ENCODE data around the gene TASP1. TPM values are rescaled to one million over a fixed set of nuclear protein-coding genes. Genes with fewer than 3 reads are reported as not detected.

TASP1 gene
- total RNA-seq (2022): 18.7 and 19.0 TPM in 2 replicates
- Bru-seq, nascent RNA: percentile 83 among the genes with signal in this experiment
- BruChase-seq, experiment 1, labeled RNA remaining after a 6-hour chase: percentile 64 among the genes with signal in this experiment
- percentile 74 among the genes with signal in this experiment for BruChase-seq, experiment 2, labeled RNA remaining after a 2-hour chase
- long read RNA-seq, transcript TASP1-201 (14 exons, 2,352 nt): major isoform, 17 of 51 reads
- long read RNA-seq, partial matches to known transcripts: 11 of 51 reads
- long read RNA-seq, other reads (novel, unspliced or antisense): 22 of 51 reads

- peak within 1 kb of the TSS; percentile 81 for H3K4me3 Mint-ChIP-seq (ENCODE audit: unreplicated experiment)
- H3K4me1 Mint-ChIP-seq (ENCODE audit: insufficient read depth, unreplicated experiment): peaks cover 4% of the 10 kb centered on the region
- ChIA-PET POLR2A (interaction anchor here (0.6 to 2.2 kb wide), 21 partner anchors 8 to 659 kb away, joined by 3 to 14 read pairs (median 3); partner anchors contain the start of genes ESF1 and NDUFAF5), CTCF (interaction anchor here (0.7 to 1.7 kb wide), 4 partner anchors 9 to 354 kb away, joined by 3 to 8 read pairs (median 3); no protein-coding TSS in a partner anchor)
- intact Hi-C loops (cut with micrococcal nuclease): loop anchor here (10.0 kb wide), 1 partner anchor 136 kb away; no protein-coding TSS in a partner anchor
- H3K27ac Mint-ChIP-seq (ENCODE audit: low read depth, unreplicated experiment): peak within 1 kb of the TSS; percentile 77
- BruUV-seq (replicated peaks): TSS peak; percentile 61
- H3K27me3 Mint-ChIP-seq (ENCODE audit: insufficient read depth, unreplicated experiment): no peaks in the 10 kb centered on the region
- no peaks in the 10 kb centered on the region for H3K9me3 Mint-ChIP-seq (ENCODE audit: unreplicated experiment)
- DNase-seq (ENCODE audit: unreplicated experiment): peak; percentile 98
- no peak for TF ChIP-seq CTCF (IDR thresholded peaks at IDR 0.05; ENCODE audit: unreplicated experiment)
- H3K36me3 Mint-ChIP-seq (ENCODE audit: insufficient read depth, unreplicated experiment): peaks cover 9% of the 10 kb centered on the region
These were observed at the start of gene TASP1 for GRCh38 chr20:13638496-13639149. Gene TASP1, minus strand, starts transcription at chr20:13638932. Its CDS starts 8,854 bp downstream, at chr20:13630078.

- no TSS peak for BruUV-seq (replicated peaks)
- intact Hi-C loops (cut with micrococcal nuclease): no loop called here
- no peak for DNase-seq (ENCODE audit: unreplicated experiment)
- no peaks in the 10 kb centered on the region for H3K4me1 Mint-ChIP-seq (ENCODE audit: insufficient read depth, unreplicated experiment)
- ChIA-PET CTCF (interaction anchor here (0.6 kb wide), 1 partner anchor 368 kb away, joined by 6 read pairs; no protein-coding TSS in a partner anchor), POLR2A (interaction anchor here (0.9 kb wide), 1 partner anchor 9 kb away, joined by 3 read pairs; no protein-coding TSS in a partner anchor)
- no peaks in the 10 kb centered on the region for H3K9me3 Mint-ChIP-seq (ENCODE audit: unreplicated experiment)
- no peak overlapping the region for H3K4me3 Mint-ChIP-seq (ENCODE audit: unreplicated experiment)
- no peak for TF ChIP-seq CTCF (IDR thresholded peaks at IDR 0.05; ENCODE audit: unreplicated experiment)
- H3K27ac Mint-ChIP-seq (ENCODE audit: low read depth, unreplicated experiment): no peak overlapping the region
- H3K27me3 Mint-ChIP-seq (ENCODE audit: insufficient read depth, unreplicated experiment): peaks cover 25% of the 10 kb centered on the region
- no peaks in the 10 kb centered on the region for H3K36me3 Mint-ChIP-seq (ENCODE audit: insufficient read depth, unreplicated experiment)
These were observed 49.1 kb upstream of the TASP1 start for GRCh38 chr20:13687815-13688214.

GRCh38 chr20:13685623-13686022 lies 46.9 kb upstream of the TASP1 start:
- H3K4me1 Mint-ChIP-seq (ENCODE audit: insufficient read depth, unreplicated experiment): no peaks in the 10 kb centered on the region
- no TSS peak for BruUV-seq (replicated peaks)
- DNase-seq (ENCODE audit: unreplicated experiment): no peak
- no peak overlapping the region for H3K4me3 Mint-ChIP-seq (ENCODE audit: unreplicated experiment)
- ChIA-PET POLR2A (interaction anchor here (0.7 kb wide), 1 partner anchor 160 kb away, joined by 3 read pairs; no protein-coding TSS in a partner anchor), CTCF (no interaction called here)
- no peaks in the 10 kb centered on the region for H3K9me3 Mint-ChIP-seq (ENCODE audit: unreplicated experiment)
- TF ChIP-seq CTCF (IDR thresholded peaks at IDR 0.05; ENCODE audit: unreplicated experiment): no peak
- H3K36me3 Mint-ChIP-seq (ENCODE audit: insufficient read depth, unreplicated experiment): no peaks in the 10 kb centered on the region
- H3K27me3 Mint-ChIP-seq (ENCODE audit: insufficient read depth, unreplicated experiment): peaks cover 25% of the 10 kb centered on the region
- H3K27ac Mint-ChIP-seq (ENCODE audit: low read depth, unreplicated experiment): no peak overlapping the region
- intact Hi-C loops (cut with micrococcal nuclease): no loop called here

GRCh38 chr20:13684566-13685222 lies 46.0 kb upstream of the TASP1 start:
- H3K9me3 Mint-ChIP-seq (ENCODE audit: unreplicated experiment): no peaks in the 10 kb centered on the region
- peaks cover 25% of the 10 kb centered on the region for H3K27me3 Mint-ChIP-seq (ENCODE audit: insufficient read depth, unreplicated experiment)
- no peaks in the 10 kb centered on the region for H3K36me3 Mint-ChIP-seq (ENCODE audit: insufficient read depth, unreplicated experiment)
- peak; percentile 5 for DNase-seq (ENCODE audit: unreplicated experiment)
- intact Hi-C loops (cut with micrococcal nuclease): no loop called here
- POLR2A ChIA-PET: no interaction called here
- no TSS peak for BruUV-seq (replicated peaks)
- H3K4me1 Mint-ChIP-seq (ENCODE audit: insufficient read depth, unreplicated experiment): no peaks in the 10 kb centered on the region
- no peak overlapping the region for H3K27ac Mint-ChIP-seq (ENCODE audit: low read depth, unreplicated experiment)
- CTCF ChIA-PET: interaction anchor here (1.4 kb wide), 1 partner anchor 138 kb away, joined by 7 read pairs; no protein-coding TSS in a partner anchor
- TF ChIP-seq CTCF (IDR thresholded peaks at IDR 0.05; ENCODE audit: unreplicated experiment): no peak
- no peak overlapping the region for H3K4me3 Mint-ChIP-seq (ENCODE audit: unreplicated experiment)
